Measurements from ENCODE around the gene TSPAN4.

DNA sequence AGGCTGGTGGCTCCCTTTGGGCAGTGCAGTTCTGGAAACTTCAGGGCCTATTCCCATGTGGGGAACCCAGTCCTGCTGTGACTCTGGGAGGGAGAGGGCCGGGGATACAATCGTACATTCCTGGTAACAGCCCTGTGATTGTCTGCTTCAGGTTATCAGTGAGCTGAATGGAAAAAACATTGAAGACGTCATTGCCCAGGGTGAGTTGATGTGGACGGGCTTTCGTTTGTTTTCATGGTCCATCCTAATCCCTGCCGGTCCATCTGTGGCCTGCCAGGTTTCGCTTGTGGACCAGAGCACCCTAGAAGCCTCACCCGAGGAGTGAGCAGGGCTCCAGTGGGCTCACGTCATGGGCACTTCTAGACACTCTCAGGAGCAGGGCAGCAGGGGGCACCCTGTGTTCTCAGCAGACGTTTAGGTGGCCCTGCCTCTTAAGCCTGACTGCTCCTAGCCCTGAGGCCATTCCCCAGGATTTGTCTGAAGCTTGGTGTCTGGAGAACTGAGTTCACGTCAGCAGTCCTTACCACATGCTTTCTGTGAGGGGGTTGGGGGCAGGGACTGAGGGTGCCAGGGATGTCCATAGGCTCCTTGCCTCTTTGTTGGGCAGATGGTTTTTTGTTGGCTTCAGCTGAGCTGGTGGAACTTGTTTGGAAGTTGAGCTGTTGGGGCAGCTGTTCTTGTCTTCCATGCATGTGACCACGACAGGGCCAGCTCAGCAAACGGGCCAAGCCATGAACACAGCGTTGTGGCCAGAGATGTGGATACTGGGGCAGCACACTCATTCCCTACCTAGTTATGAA lies 31.0 kb upstream of the TSPAN4 start:
- TF ChIP-seq OSR1 (CRISPR knock-in tag; IDR thresholded peaks at IDR 0.05) = no peak
- TF ChIP-seq, protein P1, sequence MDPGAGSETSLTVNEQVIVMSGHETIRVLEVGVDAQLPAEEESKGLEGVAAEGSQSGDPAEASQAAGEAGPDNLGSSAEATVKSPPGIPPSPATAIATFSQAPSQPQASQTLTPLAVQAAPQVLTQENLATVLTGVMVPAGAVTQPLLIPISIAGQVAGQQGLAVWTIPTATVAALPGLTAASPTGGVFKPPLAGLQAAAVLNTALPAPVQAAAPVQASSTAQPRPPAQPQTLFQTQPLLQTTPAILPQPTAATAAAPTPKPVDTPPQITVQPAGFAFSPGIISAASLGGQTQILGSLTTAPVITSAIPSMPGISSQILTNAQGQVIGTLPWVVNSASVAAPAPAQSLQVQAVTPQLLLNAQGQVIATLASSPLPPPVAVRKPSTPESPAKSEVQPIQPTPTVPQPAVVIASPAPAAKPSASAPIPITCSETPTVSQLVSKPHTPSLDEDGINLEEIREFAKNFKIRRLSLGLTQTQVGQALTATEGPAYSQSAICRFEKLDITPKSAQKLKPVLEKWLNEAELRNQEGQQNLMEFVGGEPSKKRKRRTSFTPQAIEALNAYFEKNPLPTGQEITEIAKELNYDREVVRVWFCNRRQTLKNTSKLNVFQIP (CRISPR knock-in tag; IDR thresholded peaks at IDR 0.05; ENCODE audit: borderline replicate concordance, low read depth) = no peak
- TF ChIP-seq ZNF565 (CRISPR knock-in tag; conservative IDR thresholded peaks at IDR 0.05; ENCODE audit: low read depth) = no peak
- no peak for TF ChIP-seq ESRRG (CRISPR knock-in tag; IDR thresholded peaks at IDR 0.05)
- TF ChIP-seq BACH2 (CRISPR knock-in tag; IDR thresholded peaks at IDR 0.05; ENCODE audit: borderline replicate concordance) = no peak
- TF ChIP-seq SNAI2 (CRISPR knock-in tag; IDR thresholded peaks at IDR 0.05) = no peak
- no peak for TF ChIP-seq ZFP3 (CRISPR knock-in tag; IDR thresholded peaks at IDR 0.05)
- TF ChIP-seq, protein P2, sequence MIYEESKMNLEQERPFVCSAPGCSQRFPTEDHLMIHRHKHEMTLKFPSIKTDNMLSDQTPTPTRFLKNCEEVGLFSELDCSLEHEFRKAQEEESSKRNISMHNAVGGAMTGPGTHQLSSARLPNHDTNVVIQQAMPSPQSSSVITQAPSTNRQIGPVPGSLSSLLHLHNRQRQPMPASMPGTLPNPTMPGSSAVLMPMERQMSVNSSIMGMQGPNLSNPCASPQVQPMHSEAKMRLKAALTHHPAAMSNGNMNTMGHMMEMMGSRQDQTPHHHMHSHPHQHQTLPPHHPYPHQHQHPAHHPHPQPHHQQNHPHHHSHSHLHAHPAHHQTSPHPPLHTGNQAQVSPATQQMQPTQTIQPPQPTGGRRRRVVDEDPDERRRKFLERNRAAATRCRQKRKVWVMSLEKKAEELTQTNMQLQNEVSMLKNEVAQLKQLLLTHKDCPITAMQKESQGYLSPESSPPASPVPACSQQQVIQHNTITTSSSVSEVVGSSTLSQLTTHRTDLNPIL (CRISPR knock-in tag; IDR thresholded peaks at IDR 0.05; ENCODE audit: low read depth) = no peak
- TF ChIP-seq GLIS3 (CRISPR knock-in tag; IDR thresholded peaks at IDR 0.05) = no peak
- TF ChIP-seq ZFP30 (CRISPR knock-in tag; IDR thresholded peaks at IDR 0.05) = no peak
